Superior temporal gyrus (tissue), 1 donor: Measurements from ENCODE around the gene SPEF2.
A peak's percentile ranks its signal among the peaks of the same experiment; 100 is the strongest.

Experiments
- DNase-seq: peaks from one replicate; pipeline ENCODE4 v3.0.0-alpha.2; 2016; ENCODE audit errors: extremely low spot score

The SPEF2 gene

DNA sequence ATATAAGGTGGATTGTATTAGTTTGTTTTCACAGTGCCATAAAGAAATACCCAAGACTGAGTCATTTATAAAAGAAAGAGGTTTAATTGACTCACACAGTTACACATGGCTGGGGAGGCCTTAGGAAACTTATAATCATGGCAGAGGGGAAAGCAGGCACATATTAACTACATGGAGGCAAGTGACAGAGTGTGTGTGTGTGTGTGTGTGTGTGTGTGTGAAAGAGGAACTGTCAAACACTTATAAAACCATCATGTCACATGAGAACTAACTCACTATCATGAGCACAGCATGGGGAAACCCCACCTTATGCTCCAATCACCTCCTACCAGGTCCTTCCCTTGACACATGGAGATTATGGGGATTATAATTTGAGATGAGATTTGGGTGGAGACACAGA, 118.6 kb downstream of the SPEF2 start:
- DNase-seq: no peak

DNA sequence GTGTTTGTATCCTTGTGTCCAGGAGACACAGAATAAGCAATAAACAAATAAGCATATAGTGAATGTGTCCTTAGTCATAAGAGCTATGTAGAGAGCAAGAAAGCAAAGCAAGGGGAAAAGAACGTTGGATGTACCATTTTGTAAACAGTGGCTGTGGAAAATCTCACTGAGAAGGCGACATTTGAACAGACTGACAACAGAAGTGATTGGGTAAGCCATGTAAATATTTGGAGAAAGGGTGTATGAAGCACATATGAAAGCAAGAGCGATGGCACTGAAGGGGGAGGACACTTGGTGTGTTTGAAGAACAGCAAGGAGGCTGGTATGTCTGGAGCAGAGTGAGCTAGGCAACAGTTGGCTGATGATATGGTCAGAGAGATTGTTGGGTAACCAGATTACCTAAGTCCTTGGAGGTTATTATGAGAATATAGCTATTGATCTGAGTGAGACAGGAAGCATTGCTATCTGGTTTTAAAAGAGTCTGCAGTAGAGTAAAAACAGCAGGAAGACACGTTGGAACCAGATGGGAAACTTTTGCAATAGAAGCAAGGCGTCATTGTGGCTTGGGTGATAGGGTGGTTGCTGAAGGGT, 123.6 kb downstream of the SPEF2 start:
- no peak for DNase-seq

DNA sequence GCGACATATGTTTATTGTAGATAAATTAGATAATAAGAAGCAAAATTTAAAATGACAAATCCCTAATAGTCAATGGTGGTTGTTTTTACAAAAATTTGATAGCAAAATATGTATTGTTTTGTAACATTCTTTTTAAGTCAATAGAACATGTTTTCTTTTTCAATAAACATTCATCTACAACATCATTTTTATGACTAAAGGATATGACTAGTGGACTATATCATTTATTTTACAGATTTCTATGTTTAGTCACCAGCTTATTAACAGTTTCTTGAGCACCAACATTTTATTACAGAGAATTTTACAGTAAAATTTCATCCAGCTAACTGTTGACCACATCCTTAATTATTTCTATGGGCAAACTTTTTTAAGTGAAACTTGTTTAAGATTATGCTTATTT, 124.3 kb downstream of the SPEF2 start:
- DNase-seq: no peak

DNA sequence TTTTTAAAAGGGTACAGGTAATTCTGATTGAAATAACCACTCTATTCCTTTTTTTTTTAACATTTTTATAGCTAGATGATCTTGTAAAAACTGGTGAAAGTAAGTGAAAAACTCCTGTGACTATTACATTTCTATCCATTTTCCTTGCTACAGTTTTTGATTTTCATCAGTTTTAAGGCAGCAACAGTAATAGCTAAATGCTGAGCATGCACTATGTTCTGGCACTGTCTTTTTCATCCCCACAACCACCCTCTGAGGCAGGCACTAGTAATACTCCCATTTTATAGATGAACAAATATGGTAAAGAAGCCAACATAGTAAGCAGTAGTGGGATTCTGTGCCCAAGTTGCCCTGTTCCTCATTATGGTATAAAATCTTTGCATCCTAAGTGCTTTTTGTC, 126.0 kb downstream of the SPEF2 start:
- no peak for DNase-seq

DNA sequence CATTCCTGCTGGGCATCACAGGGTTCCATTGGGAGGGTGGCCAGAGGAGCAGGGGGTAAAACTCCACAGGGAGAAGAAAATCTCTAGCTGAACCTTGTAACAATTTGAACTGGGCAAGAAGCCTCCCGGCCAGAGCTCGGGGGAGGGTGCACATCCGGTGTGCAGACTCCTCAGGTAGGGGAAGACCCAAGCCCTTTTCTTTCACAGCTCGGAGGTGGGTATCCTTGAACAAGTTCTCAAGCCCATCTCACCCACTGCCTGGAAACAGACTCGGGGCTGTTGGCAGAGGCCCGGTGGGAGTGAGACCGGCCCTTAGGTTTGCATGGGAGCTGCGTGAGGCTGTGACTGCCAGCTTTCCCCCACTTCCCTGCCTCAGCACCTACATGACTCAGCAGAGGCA, 127.5 kb downstream of the SPEF2 start:
- no peak for DNase-seq

DNA sequence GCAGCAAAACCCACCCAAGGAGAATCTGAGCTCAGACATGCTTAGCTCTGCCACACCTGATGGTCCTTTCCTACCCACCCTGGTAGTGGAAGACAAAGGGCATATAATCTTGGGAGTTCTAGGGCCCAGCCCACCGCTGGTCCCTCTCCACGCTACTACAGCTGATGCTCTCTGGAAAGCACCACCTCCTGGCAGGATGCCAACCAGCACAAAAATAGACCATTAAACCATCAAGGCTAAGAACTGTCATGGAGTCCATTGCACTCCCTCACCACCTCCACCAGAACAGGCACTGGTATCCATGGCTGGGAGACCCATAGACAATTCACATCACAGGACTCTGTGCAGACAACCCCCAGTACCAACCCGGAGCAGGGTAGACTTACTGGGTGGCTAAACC, 128.0 kb downstream of the SPEF2 start:
- DNase-seq: no peak

DNA sequence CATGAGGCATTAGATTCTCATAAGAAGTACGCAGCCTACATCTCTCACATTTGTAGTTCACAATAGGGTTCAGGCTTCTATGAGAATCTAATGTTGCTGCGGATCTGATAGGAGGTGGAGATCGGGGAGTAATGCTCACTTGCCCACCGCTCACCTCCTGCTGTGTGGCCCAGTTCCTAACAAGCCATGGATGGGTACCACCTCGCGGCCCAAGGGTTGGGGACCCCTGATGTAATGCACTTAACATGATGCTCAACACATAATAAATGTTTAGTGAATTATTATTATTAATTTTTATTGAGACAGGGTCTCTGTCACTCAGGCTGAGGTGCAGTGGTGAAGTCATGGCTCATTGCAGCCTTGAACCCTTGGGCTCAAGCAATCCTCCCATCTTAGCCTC, 134.3 kb downstream of the SPEF2 start:
- no peak for DNase-seq

DNA sequence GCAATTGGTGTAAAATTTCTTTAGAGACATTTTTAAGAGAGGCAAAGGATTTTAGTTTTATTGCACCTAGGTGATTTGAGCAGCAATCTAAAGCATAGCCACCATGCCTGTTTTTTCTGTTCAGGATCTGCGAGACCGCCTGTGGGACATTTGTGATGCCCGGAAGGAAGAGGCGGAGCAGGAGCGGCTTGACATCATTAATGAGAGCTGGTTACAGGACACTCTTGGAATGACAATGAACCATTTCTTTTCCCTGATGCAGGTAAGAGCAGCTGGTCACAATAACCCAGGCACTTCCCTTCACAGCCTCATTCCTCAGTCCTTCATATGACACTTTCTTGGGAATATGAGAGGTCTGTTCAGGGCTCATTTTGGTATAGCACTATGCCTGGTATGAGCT, 135.8 kb downstream of the SPEF2 start:
- no peak for DNase-seq

DNA sequence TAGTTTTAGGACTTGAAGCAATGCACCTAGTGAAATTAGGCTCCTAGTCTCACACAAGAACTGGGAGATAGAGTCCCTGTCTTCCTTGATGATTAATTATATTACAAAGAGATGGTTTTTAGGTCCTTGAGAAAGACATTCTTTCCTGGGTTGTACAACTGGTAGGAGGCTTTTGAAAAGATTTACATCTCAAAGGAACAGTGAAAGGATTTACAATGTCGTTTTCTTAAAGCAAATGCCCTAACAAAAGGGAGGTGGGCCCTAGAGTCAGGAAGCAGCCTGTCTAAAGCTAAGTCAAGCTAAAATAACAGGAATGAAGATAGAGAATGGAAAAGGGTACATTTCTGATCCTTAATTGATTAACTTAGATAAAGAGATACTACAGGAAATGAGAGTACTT, 136.8 kb downstream of the SPEF2 start:
- no peak for DNase-seq

DNA sequence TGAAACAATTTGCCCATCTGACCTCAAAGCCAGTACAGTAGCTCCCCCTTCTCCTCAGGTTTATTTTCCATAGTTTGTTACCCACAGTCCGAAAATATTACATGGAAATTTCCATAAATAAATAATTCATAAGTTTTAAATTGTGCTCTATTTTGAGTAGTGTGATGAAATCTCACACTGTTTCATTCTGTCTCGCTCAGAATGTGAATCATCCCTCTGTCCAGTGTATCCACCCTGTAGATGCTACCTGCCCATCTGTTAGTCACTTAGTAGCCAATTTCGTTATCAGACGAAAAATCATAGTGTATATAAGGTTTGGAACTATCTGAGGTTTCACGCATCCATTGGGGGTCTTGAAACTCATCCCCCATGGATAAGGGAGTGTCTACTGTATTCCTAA, 138.3 kb downstream of the SPEF2 start:
- DNase-seq: no peak

DNA sequence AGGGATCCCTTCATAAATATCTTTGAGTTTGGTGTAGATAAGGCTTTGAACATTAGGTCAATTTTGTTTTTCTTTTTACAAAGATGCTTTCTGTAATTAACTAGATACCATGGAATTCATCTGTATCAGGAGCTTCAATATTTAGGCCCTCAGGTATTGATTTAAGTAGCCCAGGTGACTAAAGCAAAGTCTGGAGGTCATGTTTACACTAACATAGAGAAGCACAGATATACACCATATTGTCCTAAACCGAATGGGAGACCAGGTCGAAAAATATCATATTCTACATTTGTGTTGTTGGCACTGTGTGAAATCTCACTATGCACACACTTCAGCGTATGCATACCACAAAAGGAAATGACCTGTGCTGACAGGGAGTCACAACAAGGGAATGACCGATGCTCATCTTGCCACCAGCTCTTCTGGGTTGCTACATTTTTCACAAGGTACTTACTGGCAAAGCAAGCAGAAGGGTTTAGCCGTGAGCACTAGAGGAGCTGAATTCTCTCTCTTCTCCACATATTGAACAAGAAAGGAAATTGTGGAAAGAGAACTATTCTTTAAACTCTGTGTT, 140.6 kb downstream of the SPEF2 start:
- DNase-seq: no peak

DNA sequence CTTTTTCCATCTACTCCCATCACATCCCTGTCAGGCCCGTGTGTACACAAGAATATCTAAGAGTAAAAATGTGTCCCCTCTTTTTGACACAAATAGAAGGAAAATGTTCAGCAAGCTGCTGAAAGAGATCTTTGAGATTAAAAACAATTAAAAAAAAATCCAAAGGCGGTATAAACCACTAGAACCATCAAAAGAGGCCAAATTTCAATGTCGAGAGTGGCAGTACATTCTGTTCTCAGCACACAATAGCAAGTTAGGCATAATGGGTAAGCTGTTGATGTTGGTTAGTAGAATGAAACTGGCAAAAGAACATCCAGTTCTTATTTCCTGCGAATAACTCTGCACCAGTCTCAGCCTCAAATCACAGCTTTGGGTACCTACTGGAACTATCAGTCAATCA, 143.9 kb downstream of the SPEF2 start:
- DNase-seq: no peak

DNA sequence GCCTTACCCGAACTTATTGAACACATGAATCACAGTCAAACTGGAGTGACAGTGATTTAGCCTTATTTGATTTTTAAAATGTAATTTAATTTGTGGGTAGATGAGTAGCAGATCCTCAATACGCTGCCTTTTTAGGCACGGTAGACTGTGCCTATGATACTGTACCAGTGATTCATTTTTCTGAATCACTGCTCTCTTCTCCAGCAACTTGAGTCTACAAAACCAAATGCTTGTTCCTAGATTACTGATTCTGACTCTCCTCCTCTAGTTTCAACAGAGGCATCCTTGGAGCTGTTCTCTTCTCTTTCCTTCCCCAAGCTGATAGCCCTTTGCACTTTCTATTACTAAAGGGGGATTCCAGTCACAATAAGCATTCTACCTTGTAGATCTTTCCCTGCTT, 144.7 kb downstream of the SPEF2 start:
- no peak for DNase-seq

DNA sequence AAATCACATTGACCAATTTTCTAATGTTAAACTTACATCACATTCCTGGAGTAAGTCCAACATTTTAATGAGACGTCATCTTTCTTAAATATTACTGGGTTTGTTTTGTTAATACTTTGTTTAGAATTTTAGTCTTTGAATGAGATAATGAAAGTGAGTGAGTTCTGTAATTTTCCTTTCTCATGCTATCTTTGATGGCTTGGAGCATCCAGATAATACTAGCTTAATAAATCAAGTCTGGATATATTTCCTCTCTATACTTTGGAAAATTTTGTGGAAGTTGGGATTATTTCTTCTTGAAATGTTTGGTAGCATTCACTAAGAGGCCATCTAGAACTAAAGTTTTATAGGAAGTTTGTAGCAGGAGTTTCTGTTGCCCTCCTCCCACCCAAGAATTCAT, 148.3 kb downstream of the SPEF2 start:
- no peak for DNase-seq

DNA sequence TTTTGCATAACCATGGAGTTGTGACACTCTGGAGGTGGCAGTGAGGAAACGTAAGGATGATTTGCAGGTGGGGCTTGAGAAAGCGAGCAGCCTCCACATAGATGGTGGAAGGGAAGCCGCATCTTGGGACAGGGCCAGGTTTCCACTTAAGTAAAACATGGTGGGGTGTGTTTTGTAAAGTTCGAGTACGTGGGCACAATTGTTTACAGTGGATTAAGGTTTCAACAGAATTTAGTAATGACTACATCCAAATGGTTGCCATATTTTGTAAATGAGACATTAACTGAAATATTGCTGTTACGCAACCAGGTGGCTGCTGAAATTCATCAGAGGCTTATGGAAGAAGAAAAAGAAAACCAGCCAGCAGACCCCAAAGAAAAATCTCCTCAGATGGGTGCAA, 153.6 kb downstream of the SPEF2 start:
- DNase-seq: no peak

DNA sequence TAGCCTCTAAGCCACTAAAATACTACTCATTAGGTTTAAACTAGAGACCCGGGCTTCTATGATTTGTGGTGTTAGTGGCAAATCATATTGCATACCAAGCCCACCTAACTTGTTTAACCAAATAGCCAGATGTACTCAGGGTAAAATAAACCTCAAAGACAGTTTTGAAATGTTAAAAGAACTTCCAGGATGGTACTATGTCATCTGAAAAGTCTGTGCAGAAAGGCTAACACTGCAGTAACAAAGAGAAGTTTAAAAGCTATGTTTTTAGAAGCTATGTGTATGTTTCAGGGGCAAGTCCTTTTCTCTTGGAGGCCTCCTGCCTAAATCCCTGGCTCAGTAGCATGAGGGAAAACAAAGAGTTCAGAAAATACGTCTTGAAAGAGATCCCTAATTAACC, 154.2 kb downstream of the SPEF2 start:
- DNase-seq: no peak

DNA sequence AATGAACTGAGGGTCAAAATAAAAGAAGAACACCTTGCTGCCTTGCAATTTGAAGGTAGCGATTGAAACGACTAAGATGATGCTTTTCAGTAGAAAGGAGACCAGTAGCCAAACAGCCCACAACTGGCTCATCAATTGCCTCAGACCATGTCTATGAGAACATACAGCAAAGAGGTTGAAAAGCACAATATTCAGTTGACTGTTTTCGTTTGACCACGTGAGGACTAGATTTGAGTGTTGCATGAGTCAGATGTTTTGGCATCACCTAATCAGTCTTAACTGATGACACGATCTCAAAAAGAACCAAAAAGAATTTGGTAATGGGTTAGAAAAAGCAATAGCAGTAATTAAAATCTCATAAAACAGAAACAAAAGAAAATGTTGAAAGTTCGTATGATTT, 156.3 kb downstream of the SPEF2 start:
- DNase-seq: no peak

DNA sequence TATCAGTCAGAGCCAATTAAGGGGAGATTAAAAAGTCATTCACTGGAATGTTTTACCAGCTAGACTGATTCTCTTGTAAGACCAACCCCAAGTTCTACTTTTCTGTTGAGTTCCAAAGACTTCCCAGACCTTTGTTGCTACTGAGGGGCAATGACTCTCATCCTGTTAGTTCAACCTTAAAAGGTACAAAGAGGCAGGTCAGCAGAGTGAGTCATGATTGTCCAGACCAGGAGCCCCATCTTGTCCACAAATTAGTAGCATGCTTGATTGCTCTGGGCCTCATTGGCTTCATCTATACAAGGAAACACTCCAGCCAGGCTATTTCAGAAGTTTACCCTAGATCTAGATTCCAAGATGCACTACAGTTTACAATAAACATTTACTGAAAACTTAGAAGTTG, 159.1 kb downstream of the SPEF2 start:
- DNase-seq: no peak

DNA sequence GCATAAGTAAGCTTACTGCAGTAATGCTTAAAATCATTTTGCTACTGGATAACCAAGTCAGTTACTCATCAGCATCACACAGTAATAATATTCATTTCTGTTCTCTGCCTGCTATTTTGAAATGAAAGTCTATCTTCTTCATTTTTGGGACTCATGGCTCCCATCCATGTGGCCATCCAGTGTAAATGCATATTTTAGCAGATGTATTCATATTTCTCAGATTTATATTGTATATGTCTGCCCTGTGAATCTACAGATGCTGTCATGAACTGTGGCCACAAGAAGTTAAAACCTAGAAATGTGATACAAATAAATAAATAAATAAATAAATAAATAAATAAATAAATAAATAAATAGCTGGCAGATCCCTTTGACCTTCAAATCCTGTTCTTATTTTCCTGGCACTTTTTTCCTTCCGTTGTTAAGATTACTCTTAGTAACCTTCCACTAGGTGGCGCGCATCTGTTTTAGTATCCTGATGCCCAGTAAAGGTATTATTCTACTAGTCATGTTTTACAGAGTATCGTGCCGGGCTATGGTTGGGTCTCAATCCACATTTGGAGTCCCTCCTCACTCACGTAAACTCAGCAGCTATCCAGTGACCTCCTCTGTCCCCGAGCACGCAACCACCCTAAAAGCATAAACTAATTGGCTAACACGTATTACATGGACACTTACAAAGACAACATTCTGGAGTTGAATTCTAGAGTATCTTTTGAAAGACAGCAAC, 159.9 kb downstream of the SPEF2 start:
- peak; percentile 89 for DNase-seq

DNA sequence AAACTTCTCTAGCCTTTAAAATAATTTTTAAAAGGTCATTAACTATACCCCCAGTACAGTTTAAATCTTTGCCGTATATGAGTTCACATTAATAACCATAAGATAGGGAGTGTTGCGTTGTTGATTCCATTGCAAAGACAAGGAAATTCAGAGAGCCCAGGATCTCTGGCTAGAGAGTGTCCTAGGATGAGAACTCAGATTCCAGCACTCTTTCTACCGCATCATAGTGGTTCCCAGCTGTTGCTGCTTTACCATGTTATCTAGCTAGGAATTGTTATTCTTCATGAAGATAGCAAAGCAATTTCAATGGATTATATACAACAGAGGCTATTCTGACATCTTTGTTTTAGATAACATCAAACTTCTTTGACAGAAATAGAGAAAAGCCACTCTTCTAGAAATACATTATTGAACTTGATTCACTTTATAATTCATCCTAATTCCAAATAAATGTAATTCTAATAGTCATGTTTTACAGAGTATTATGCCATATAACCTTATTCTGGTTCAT, 160.7 kb downstream of the SPEF2 start:
- DNase-seq: no peak

DNA sequence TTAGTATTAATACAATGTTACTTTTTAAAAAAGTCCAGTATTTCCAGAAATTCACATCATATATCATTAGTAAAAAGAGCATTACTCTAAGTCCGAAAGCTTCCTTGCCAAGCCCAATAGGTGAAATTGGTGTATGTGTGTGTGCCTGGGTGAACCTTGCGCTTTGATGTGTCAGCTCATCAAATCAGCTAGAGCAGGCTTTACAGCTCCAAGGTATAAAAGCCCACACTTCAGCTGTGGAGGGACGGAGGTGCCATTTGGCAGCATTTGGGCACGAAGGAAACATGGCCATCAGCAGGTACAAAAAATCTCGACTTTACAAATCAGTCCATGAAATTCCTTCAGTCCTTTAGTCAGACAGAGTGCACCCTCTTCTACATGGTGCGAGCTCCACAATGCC, 162.6 kb downstream of the SPEF2 start:
- DNase-seq: no peak

DNA sequence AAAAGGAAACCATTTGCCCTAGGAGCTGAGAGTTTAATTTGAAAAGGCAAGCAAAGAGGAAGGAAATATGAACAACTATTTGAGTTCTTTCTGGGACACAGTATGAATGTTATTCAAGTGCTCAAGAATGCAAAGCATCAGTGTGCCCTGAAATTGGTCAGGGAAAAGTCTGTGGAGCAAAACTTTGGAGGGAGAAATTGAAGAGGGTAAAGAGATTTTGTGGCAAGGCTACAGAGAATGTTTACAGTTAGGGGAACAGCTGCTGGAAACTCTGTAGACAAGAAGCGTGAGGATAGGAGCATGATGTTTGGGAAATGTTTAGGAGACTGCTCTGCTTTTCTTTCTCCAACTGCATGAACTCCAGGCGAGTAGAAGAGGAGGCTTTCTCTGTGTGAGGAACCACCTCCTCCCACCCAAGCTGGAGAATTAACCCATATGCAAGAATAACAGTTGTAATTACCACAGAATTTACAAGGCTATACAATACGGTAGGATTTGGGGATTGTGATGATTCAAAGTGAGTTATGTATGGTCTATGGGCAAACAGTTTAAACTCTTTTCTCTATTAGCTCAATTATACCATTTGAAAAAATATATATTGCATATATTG, 163.6 kb downstream of the SPEF2 start:
- DNase-seq: no peak

DNA sequence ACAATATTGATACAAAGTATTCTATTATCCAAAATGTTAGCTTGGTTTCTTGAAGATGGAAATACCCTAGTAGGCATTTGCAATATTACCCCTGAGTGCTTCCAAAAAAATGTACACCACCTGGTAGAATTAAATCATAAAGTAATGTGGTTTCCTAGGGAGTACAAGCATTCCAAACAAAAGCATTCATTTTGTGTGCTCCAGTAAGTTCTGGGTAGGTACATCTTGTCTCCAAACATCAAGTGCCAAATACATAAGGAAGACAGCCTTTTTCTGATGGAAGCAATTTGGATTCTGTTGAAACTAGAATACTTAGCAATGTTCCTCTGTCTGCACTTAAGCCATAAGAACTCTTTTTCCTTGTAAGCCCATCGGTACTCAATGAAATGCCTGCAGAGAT, 165.9 kb downstream of the SPEF2 start:
- DNase-seq: no peak
